Upper lobe of left lung (tissue), 4 donors: Measurements from ENCODE around the gene TMEM242.

ENCODE experiments used
- POLR2A ChIP-seq, 4 donors: fragments of 450-650 bp; IDR thresholded peaks; one replicate each; pipeline ENCODE4 v1.5.1; 2016 to 2017; ENCODE audit warnings: antibody characterized with exemption in 4 of 4, mild to moderate bottlenecking in 2 of 4
- POLR2AphosphoS5 ChIP-seq, 2 donors: sonication (generic); formaldehyde crosslinking; IDR thresholded peaks; one replicate each; pipeline ENCODE4 v1.5.1; 2017; ENCODE audit warnings: antibody characterized with exemption in 2 of 2
- TF ChIP-seq, protein P1 (sequence below), 6 experiments: fragments of 450-650 bp in 4 of 6; fragments of 200-600 bp in 2 of 6; sonication (generic) in 2 of 6; IDR thresholded peaks; one replicate each; pipeline ENCODE4 v1.5.1; 2016 to 2019; ENCODE audit warnings: antibody characterized with exemption in 6 of 6

DNA sequence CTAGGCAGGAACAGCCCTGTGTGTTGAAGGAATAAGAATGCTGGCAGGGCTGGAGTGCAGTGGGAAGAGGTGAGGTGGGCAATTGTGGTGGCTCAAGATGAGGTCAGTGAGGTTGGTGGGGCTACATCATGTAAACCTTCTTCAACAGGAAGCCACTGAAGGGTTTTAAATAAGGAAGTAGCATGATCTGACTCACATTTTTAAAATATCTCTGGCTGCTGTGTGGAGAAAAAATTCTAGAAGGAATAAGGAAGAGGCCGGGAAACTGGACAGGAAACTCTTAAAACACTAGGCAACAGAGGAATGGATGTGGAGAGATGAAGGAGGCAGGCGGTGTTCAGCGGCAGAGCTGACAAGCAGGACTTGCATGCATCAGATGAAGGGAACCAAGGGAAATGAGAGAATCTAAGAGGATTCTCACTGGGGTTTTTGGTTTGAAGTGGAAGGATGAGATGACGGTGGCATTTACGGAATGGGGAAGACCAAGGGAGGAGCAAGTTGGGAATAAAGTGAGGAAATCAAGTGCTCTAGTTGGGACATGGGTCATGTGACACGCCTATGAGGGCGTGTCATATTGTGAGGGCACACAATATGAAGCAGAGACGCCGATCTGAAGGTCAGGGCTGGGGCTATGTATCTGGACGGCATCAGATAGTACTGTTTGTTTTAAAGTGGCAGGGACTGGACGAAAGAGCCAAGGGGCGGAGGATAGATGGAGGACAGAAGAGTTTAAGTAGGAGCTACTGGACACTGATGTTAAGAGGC, 18.2 kb downstream of the TMEM242 start:
- TF ChIP-seq, protein P1, sequence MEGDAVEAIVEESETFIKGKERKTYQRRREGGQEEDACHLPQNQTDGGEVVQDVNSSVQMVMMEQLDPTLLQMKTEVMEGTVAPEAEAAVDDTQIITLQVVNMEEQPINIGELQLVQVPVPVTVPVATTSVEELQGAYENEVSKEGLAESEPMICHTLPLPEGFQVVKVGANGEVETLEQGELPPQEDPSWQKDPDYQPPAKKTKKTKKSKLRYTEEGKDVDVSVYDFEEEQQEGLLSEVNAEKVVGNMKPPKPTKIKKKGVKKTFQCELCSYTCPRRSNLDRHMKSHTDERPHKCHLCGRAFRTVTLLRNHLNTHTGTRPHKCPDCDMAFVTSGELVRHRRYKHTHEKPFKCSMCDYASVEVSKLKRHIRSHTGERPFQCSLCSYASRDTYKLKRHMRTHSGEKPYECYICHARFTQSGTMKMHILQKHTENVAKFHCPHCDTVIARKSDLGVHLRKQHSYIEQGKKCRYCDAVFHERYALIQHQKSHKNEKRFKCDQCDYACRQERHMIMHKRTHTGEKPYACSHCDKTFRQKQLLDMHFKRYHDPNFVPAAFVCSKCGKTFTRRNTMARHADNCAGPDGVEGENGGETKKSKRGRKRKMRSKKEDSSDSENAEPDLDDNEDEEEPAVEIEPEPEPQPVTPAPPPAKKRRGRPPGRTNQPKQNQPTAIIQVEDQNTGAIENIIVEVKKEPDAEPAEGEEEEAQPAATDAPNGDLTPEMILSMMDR (IDR thresholded peaks at IDR 0.05): no peak
- peak in 1 of 4 donors; percentile 26 for TF ChIP-seq POLR2A (IDR thresholded peaks at IDR 0.05)
- TF ChIP-seq POLR2AphosphoS5 (IDR thresholded peaks at IDR 0.05): peak in 1 of 2 donors; percentile 46
